GM21723 (cell line): ENCODE results near the gene SETBP1.

Source experiments
- ATAC-seq: cut with Tn5 transposase; IDR thresholded peaks from one replicate; pipeline ENCODE4 v1.9.1; 2021; ENCODE audit warnings: mild to moderate bottlenecking, moderate library complexity; ENCODE audit not compliant: unreplicated experiment

Gene SETBP1

GRCh38 chr18:44811572-44812125 is 131.0 kb downstream of the SETBP1 start:
- no peak for ATAC-seq

GRCh38 chr18:44812426-44812825 is 131.7 kb downstream of the SETBP1 start:
- no peak for ATAC-seq

GRCh38 chr18:44813586-44813985 is 132.9 kb downstream of the SETBP1 start:
- no peak for ATAC-seq

- ATAC-seq = no peak
These were observed 134.4 kb downstream of the SETBP1 start for GRCh38 chr18:44815108-44815507.

GRCh38 chr18:44816050-44816449 is 135.4 kb downstream of the SETBP1 start:
- no peak for ATAC-seq

- ATAC-seq = no peak
These were observed 135.8 kb downstream of the SETBP1 start for GRCh38 chr18:44816477-44816876.

- ATAC-seq = peak; percentile 42
These were observed 137.3 kb downstream of the SETBP1 start for GRCh38 chr18:44817831-44818473.

- ATAC-seq = peak; percentile 59
These were observed 138.1 kb downstream of the SETBP1 start for GRCh38 chr18:44818668-44819403.

- ATAC-seq = no peak
These were observed 139.3 kb downstream of the SETBP1 start for GRCh38 chr18:44819944-44820510.

- ATAC-seq = no peak
These were observed 141.2 kb downstream of the SETBP1 start for GRCh38 chr18:44821924-44822323.

- no peak for ATAC-seq
These were observed 142.6 kb downstream of the SETBP1 start for GRCh38 chr18:44823286-44823685.

GRCh38 chr18:44823782-44824181 is 143.1 kb downstream of the SETBP1 start:
- no peak for ATAC-seq

GRCh38 chr18:44824884-44825283 is 144.2 kb downstream of the SETBP1 start:
- ATAC-seq = no peak

- no peak for ATAC-seq
These were observed 146.0 kb downstream of the SETBP1 start for GRCh38 chr18:44826418-44827259.

GRCh38 chr18:44828080-44828479 is 147.4 kb downstream of the SETBP1 start:
- ATAC-seq = no peak

GRCh38 chr18:44830581-44830980 is 149.9 kb downstream of the SETBP1 start:
- no peak for ATAC-seq

- no peak for ATAC-seq
These were observed 153.1 kb downstream of the SETBP1 start for GRCh38 chr18:44833786-44834185.

GRCh38 chr18:44834867-44835469 is 154.3 kb downstream of the SETBP1 start:
- no peak for ATAC-seq

- no peak for ATAC-seq
These were observed 155.0 kb downstream of the SETBP1 start for GRCh38 chr18:44835703-44836102.

- ATAC-seq = no peak
These were observed 155.6 kb downstream of the SETBP1 start for GRCh38 chr18:44836263-44836662.
